Inferior parietal cortex (tissue), 1 donor: ENCODE results near the gene VWA3B.
A peak's percentile ranks its signal among the peaks of the same experiment; 100 is the strongest.
"Not testable (repeated sequence)": the region's sequence is repeated elsewhere in the genome, so short reads cannot be mapped to it uniquely, and the experiment has no call there.

ENCODE experiments used
- DNase-seq: peaks from one replicate; pipeline ENCODE4 v3.0.0-alpha.2; 2016; ENCODE audit errors: extremely low spot score

VWA3B gene

DNA sequence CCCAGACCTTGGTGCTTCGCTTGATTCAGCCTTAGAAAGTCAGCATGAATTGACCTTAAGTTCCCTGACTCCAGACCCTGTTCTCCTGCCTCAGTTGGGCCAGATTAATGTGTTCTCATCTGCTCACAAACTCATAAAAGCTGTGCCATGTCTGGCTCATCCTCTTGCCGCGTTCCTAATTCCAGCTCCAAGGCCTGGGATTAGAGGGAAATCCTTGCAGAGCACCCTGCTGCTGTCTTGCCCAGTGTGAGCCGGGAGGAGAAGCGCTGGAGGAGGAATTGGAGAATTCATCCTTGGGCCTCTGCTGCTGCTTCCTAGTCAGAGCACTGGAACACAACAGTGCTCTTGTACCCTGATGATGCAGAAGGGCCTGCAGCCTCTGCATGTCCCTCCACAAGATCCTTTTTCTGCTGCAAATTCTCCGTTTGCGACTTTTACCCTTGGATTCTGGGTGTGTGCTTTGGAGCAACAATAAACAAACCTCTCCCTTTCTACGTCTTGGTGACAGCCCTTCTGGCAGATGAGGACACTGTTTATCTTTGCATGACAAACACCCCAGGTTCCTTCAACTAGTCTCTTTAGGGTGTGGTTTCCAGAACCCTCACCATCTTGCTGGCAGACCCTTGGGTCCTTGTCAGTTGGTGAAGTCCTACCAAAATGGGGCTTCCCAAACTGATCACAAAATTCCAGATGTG, 212.4 kb downstream of the VWA3B start:
- no peak for DNase-seq

DNA sequence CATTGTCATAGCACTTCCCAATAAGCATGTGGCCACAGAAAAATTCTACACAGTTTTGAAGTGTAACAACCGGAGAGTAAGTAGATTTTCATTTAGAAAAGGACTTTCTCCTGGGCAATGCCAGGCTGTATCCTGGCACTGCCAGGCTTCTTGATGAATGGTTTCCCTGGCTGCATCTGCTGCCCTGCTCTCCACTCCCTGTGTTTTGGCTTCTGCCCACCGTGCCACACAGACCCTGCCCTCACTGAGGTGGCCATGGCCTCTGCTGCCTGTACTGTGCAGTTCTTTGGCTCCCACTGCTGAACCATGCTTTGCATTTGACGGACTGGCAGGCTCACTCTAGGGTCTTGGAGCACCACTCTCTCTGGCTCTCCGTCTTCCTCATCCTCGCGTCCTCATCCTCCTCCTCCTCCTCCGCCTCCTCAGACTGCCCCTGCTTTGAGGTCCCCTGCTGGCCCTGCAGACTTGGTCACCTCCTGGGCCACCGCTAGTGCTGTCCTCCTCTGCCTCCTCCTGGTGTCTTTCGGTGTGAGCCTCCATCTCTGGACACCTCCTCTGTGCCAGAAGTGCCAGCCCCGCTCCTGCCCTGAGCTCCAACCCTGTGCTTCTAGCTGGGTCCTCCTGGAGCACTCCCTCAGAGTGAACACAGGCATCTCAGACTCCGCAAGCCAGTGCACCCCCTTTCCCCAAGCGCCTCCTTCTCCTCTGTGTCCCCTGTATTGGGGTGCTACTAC, 213.3 kb downstream of the VWA3B start:
- DNase-seq, result no peak

DNA sequence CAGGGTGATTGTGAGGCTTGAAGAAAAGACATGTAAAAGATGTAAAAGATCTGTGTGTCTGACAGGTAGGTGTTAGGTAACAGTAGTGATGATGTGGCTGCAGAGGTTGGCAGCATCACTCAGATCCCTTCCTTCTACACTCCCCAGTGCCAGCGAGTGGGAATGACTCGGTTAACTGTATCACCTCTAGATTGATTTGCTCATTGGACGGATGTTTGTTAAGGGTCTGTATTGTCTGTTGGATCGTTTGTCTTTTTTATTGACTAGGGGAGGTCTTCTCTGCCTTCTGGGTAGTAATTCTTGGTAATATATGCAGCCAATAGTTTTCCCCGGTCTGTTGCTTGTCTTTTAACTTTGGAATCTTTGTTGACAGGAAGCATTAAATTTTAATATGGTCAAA, 214.5 kb downstream of the VWA3B start:
- no peak for DNase-seq

DNA sequence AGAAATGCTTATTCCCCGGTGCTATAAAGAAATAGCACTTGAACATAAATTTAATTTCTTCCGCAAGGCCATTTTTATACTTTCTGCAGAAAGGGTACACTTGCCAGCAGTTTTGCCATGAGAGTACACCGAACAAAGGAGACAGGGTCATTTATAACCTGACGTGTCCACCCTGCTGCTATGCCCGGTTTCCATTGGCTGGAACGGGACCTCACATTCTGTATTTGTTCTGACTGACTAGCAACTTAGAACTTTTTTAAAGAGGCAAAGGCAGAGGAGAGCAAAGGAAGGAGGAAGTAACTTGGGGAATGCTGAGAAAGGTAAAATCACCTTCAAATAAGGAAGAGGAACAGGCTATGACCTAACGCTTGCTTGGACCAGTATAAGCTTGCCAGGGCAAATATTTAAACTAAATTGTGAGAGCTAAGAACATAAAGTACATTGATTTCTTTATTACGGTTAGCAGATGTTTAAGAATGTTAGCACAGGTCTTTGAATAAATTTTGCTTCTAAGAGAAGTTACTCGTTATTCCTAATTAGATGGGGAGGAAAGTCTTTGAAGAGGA, 220.2 kb downstream of the VWA3B start:
- DNase-seq, result not testable (repeated sequence)

DNA sequence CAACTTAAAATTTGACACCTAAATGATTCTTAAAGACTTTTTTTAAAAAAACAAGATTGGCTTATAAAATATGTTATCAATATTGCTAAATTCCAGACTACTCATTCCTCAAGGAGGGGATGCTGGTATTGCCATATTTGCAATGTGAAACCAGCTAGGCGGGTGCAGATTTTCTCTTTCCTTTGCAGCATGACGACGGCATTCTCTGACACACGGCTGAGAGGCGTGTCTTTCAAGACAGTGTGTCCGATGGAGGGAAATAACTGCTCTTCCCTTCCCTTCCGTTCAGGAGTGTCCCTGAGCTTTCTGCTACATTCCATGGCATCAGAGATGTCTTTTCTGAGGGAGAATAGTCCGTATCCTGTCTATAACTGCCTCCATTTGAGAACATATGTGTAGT, 221.1 kb downstream of the VWA3B start:
- no peak for DNase-seq

DNA sequence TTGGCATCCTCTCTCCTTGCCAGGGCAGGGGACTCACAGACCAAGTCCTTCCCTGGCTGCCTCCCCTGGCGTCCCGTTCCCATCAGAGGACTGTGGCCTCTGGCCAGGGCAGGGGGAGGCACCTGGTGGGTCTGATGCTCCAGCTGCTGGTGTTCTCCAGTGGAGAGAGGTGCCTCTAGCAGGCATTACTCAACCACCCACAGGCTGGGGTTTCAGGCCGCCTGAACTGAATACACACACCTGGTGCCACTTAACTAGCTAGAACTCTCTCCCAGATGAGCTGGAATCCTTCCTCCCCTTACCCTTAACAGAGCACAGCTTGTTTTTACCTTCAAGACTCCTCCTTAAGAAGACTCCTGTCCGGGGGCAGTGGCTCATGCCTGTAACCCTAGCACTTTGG, 221.6 kb downstream of the VWA3B start:
- no peak for DNase-seq

DNA sequence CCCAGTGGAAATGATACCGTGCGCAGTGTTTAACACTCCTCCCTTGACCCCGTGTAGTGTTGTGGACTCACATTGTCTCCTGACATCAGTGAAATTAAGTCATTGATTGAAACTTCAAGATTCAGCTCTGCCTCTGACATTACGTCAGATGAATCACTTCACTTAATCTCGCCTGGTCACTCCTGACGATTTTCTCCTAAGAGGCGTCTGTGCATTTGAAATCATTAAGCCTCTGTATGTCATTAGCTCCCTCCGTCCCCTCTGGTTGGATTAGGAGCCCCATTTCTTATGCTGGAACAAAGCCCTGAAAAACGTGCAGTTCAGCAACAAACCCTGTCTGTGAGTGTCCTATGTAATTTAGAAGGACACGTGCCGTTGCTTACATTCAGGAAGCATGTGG, 222.6 kb downstream of the VWA3B start:
- no peak for DNase-seq

DNA sequence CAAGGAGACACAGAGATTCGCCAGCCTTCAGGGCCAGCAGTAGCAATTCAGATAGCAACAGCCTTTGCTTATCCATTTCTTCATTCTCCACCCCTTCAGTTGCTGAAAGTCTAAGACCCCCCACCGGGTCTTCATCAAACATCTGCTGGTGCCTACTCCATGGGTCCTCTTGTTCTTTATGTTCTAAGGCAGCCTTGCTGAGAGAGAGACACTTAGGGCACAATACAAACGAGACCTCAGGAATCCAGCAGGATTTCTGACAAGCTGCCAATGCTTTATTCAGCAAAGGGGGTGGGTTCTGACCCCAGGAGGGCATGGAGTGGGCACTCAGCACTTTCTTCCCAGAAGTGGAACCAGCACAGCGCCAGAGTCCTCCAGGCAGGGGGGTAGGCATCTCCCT, 223.0 kb downstream of the VWA3B start:
- no peak for DNase-seq

DNA sequence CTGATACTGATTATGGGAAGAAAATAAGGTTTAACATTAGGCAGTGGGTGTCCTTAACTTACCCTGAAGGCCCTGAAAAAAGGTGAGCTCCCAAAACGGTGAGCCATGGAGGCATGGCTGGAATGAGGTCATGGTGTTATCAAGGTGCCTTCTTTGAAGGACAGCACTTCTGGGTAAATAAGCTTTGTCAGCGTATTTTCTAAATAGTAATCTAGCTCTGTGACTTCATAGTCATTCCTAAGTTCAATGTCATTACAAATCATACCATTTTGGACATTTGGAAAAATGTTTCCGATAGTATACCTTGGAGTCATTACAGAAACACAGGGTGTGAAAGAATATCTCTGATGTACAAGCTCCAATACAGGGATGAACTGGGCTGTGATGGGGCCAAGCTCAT, 224.1 kb downstream of the VWA3B start:
- DNase-seq, result no peak

DNA sequence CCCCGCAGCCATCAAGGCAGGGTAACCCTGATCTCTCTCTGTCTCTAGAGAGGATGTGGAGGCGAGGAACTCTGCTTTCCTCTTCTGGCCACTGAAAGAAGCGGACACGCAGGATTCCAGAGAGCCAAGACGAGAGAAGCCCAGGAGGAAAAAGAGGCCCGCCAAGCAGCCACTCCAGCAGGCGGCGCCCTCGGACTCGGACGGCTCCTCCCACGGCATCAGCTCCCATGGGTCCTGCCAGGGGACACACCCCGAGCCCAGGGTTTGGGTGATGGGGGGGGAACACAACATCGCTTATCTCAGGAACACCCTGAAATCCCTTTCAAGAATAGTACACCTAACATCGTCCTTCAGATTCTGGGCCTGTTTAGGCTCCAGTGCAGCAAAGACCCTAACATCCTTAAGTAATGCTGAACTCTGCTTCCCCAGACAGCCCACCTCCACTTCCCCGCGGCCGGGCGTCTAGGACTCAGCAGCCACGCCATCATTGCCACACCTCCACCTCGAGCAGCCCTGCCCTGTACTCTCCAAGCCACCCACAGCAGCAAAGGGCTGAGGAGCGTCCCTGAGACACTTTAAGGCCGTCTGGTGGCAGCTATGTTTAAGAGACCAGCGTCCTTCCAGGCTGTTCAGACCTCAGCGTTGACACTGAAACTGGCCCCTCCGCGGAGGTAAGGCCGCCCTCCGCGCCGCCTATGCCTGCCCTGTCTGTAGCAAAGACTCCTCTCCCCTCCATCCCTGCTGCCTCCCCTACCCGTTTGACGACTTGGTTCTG, 225.0 kb downstream of the VWA3B start:
- DNase-seq, result no peak

DNA sequence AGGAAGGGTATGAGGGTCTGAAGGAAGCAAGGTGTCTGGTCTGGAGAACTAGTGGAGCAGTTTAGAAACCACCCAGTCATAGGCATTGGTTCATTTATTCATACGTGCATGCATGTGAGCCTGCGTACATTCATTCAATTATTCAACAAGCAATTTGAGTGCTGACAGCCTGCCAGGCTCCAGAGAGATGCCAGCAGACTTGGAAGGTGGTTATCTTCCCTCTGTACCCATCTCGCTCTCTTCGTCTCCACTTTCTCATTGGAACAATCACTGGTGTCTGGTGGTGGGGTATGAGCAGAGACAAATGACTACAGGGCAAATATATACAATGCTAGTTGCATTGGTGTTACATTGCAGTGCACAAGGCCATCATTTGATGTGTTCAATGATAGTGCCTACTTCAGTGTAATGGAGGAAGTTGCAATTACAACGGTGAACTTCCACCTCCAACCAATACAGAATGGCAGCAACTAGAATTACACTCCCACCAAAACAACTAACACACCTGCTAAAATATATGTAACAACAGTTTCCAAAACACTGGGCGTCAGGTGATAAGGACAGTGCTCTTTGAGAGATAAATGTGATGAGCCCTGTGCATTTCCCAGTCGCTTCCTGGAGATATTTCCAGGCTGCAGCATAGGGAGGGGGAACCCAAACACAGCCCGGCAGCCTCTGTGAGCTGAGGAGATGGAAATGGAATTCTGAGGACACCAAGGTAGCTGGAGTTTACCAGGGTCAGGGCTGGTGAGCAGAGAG, 226.7 kb downstream of the VWA3B start:
- no peak for DNase-seq

DNA sequence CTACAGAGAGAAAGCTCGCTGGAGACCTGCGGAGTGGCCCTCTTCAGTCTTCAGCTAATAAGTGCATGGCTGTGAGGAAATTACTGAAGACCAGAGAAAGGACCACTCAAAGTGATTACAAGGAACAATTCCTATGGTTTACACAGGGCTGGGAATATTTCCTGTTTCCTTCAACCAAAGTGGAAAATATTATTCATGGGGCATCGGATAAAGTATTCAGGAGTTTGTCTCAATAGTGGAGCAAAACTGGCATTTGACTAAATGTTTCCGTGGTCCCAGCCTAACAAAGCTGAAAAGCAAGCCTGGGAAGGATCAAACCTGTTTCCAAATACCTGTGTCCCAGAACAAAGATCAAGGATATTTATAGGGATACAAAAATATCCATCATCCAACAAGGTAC, 227.3 kb downstream of the VWA3B start:
- DNase-seq, result no peak

DNA sequence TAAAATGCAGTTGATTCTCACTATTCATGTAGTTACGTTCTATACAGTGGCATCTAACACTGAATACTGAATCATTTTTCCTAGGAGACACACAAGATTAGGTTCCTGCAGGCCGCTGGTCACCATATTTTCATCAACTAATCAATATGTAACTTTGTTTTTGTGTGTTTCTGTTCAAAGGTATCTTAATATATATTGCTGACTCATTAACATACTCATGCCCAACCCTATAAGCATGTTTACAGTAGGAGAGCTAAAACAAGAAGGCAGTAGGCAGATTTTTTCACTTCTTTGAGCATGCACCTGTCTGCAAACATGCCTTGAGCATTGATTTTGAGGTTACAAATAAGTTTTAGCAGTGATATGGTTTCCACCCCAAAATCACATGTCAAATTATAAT, 229.0 kb downstream of the VWA3B start:
- DNase-seq, result no peak

DNA sequence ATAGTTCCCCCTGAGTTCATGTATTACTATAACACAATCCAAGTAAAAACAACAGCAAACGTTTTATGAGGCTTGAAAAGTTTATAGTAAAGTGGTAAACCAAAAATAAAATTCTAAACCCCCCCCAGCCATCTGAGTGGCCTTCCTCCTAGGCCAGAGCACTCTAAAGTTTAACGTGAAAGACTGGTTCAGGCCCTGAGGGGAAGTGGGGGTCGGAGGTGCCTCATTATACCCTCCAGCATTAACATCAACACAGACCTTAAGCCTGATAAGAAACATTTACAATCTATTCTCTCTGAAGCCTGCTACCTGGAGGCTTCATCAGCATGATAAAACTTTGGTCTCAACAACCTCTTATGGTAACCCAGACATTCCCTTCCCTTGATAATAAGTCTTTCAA, 230.2 kb downstream of the VWA3B start:
- DNase-seq, result no peak

DNA sequence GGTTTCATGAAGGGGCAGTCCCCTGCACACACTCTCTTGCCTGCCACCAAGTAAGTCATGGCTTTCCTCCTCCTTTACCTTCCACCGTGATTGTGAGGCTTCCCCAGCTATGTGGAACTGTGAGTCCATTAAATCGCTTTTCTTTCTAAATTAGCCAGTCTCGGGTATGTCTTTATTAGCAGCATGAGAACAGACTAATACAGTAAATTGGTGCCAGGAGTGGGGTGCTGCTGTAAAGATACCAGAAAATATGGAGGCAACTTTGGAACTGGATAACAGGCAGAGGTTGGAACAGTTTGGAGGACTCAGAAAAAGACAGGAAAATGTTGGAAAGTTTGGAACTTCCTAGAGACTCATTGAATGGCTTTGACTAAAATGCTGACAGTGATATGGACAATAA, 233.2 kb downstream of the VWA3B start:
- not testable (repeated sequence) for DNase-seq

DNA sequence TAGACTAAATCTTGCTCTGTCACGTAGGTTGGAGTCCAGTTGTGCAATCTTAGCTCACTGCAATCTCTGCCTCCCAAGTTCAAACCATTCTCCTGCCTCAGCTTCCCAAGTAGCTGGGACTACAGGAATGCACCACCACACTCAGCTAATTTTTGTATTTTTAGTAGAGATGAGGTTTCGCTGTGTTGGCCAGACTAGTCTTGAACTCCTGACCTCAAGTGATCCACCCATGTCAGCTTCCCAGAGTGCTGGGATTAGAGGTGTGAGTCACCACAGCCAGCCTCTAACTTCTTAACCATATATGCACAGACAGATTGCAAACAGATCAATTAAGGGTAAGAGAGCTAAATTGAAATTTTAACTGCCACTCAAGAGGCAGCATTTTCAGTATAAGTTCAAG, 237.2 kb downstream of the VWA3B start:
- DNase-seq, result no peak

DNA sequence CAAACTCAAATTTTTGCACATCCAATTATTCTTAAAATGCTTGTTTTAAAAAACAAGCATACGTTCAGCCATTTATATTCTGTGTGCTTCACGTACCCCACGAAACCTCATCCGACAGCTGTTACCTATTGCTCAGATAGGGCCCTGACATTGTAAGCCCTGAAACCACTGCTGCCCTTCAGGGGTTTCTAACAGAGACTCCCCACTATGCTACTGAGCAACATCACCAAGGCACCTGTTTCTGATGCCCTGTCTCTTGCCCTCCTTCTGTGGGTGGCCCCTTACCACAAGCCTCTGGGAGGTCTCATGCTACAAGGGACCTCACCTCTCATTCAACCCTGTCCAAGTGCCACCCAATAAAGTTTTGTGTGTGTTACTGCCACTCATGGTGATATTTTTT, 240.8 kb downstream of the VWA3B start:
- no peak for DNase-seq

DNA sequence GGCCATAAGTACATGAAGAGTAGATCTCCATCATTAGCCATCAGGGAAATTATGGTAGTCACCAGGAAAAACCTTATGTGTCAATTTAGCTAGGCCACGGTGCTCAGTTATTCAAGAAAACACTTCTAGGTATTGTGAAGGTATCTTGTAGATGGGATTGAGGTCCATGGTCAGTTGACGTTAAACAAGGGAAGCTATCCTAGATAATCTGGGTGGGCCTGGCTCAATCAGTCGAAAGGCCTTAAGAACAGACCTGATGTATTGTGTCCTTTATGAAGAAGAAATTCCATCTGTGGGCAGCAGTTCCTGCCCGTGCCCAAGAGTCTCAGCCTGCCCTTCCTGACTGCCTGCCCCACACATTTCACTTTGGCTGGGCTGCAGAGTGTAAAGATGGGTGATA, 242.6 kb downstream of the VWA3B start:
- no peak for DNase-seq

DNA sequence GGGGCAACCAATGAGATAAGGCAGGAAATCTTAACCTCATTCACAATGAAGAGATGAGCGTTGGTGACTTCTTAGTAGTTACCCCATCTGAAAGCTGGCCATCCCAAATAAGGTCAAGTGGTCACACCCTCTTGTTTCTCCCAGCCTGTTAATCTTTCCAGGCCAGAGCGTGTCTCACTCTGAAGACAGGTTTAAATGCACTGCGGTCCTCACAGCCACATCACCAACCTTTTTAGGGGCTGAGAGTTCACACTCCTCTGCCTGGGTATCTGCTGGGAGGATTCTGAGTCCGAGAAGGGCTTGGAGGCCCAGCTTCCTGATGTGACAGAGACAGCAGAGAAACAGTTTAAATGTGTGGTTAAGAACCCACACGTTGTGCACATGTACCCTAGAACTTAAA, 246.0 kb downstream of the VWA3B start:
- DNase-seq, result no peak

DNA sequence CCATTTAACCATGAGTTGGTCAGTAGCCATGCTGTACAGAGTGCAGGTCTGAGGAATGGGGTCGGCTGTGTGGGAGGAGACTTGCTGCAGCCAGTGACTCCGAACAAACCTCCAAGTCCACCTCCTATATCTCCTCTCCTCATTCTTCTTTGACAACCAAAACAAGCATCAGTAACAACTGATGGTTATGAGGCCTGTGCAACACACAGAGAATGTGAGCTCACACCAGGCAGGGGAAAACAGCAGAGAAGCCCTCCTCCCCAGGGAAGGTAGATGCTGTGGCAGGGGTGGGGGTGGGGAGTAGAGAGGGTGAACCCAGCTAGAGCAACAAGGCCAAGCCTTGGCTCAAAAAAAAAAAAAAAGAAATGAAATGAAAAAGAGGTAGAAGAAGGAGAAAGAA, 247.0 kb downstream of the VWA3B start:
- no peak for DNase-seq

DNA sequence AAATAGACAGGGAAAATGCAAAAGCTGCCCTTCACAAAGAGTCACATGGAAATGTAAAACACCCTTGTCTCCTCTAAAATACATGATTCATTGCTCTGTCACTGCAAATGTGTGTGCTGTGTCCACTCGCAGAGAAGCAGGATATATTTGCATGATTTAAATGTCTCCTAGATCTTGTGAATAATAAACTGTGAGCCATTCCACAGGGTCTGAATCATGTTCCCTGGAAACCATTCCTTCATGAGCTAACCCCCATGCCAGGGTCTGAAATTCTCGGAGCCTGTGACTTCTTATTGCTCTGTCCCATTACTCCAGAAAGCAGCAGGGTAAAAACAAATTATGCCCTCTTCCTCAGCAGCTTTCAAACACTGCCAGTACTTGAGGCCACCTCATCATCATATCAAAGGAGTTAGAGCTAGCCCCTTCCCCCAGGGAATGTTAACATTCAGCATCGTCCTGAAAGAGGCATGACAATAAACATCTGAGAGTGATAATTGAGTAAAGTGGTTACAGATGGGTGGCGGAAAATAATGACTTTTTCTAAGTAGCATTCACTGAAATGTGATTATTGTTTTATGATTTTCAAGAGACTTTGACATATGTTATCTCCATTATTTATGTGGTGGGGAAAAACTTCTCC, 247.6 kb downstream of the VWA3B start:
- DNase-seq, result peak; percentile 34
